Right cardiac atrium (tissue), 5 donors: ENCODE results near the gene METTL27. TPM values are rescaled to one million over a fixed set of nuclear protein-coding genes. Genes with fewer than 3 reads are reported as not detected.
"Not testable (repeated sequence)": the region's sequence is repeated elsewhere in the genome, so short reads cannot be mapped to it uniquely, and the experiment has no call there.

Experiments
- ATAC-seq, 2 donors: fragments of 200-7000 bp; cut with Tn5 transposase; one replicate each; pipeline versions ENCODE4 v1.8.0 to v1.9.1; 2020; ENCODE audit warnings: moderate library complexity in 2 of 2, mild to moderate bottlenecking in 1 of 2
- DNase-seq, 3 donors: peaks; one replicate each; pipeline ENCODE4 v3.0.0-alpha.2; 2020
- H3K27ac ChIP-seq: one replicate; pipeline ENCODE4 v1.5.1; 2013; ENCODE audit warnings: mild to moderate bottlenecking, low read length, control low read depth, moderate library complexity
- H3K27me3 ChIP-seq: one replicate; pipeline ENCODE4 v1.6.1; 2013; ENCODE audit not compliant: control insufficient read depth, insufficient read depth
- H3K4me1 ChIP-seq: one replicate; pipeline ENCODE4 v1.6.1; 2013; ENCODE audit warnings: low read length; ENCODE audit not compliant: control insufficient read depth, insufficient read depth
- H3K4me3 ChIP-seq: one replicate; pipeline ENCODE4 v1.5.1; 2013; ENCODE audit warnings: low read length, control low read depth
- H3K9me3 ChIP-seq: one replicate; pipeline ENCODE4 v1.6.1; 2013; ENCODE audit warnings: low read length; ENCODE audit not compliant: control insufficient read depth
- WGBS: extraction: QIAGEN DNeasy Blood & Tissue Kit; methylation state at CpG from one replicate; pipeline ENCODE4 v1.1.7; 2013; 5-methylcytosine and 5-hydroxymethylcytosine counted together
- intact Hi-C, 4 donors: fragments of 100-400 bp; cut with DNase I; formaldehyde crosslinking; loops; one replicate each; pipeline versions ENCODE4 v1.11.0 to v1.14.0; 2022 to 2023
- long read RNA-seq, 4 donors: library from polyadenylated mRNA; unstranded; transcript quantifications; one replicate each; pipeline ENCODE4 v2.0.0, GENCODE V29; 2020 to 2021
- polyA plus RNA-seq: library from polyadenylated mRNA; stranded (reverse); fragments of 200-250 nt; gene quantifications from one replicate; pipeline ENCODE4 v1.2.3, GENCODE V29; 2013
- total RNA-seq, 4 donors: library from RNA; stranded (reverse); fragmentation: NEBNext Ultra II Directional; extraction: Animal tissue kit (Norgen Biotek cat#: 25700); gene quantifications; one replicate each; pipeline ENCODE4 v1.2.1, GENCODE V29; 2021
- donor health status: healthy with polysubstance abuse.
- donor health status: DM: no; HTN: yes; CAD: no.
- donor health status: DM: no; HTN: no; CAD: no.
- donor health status: DM: no; HTN: yes; CAD: no; lungs with severe emphysema.
- donor health status: DM: yes; HTN: yes; CAD: no.

METTL27 gene, protein sequence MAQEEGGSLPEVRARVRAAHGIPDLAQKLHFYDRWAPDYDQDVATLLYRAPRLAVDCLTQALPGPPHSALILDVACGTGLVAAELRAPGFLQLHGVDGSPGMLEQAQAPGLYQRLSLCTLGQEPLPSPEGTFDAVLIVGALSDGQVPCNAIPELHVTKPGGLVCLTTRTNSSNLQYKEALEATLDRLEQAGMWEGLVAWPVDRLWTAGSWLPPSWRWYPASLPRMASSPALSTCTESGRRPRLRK
- total RNA-seq (under 1 TPM in 3 of 4 donors, not detected in 1; 0.48 to 0.64 (median 0.53) TPM), polyA plus RNA-seq (0.38 TPM)
- long read RNA-seq, donor 1 = 0 reads
- long read RNA-seq, donor 2 = 0 reads
- long read RNA-seq, donor 3, partial matches to known transcripts = 0 of 1 reads
- long read RNA-seq, donor 3, other reads (novel, unspliced or antisense) = 0 of 1 reads
- long read RNA-seq, donor 4 = 0 reads

DNA sequence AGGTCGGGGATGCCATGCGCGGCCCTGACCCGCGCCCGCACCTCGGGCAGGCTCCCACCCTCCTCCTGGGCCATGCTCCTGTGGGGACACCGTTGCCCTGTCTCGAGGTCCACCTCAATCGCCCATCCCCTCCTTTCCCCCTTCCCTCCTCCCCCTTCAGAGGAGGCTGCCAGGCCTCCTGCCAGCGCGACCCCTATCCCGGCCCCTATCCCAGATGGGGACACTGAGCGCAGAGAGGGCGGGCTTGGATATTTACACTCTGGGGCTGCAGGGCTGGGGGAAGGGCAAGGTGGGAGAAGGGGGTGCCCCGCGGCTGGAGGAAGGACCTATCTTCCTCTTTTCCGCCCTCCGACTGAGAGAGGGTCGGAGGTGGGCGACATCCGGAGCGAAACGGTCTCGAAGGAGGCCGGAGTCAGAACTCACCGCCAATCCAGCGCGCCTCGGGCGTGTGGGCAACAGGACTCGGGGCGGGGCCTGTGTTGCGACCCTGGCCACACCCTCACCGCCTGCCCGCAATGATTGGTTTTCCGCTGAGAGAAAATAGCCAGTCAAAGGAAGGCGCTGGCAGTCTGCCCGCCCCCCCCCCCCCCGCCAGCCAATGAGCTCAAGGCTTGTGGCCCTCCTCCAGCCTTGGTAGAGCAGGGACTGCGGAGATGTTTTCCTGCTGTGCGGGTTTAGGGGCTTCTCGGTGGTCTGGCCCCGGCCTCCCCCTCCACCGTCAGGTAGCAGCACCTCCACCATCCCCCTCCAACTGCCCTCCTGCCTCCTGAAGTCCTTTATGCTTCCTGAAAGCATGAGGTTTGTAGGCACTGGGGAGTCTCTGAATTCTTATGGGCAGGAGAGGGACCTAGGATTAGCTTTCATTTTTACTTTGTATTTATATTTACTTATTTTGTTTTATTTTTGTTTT, at the start of gene METTL27:
METTL27 (minus strand) TSS at position 450 of the 910 bp plus-strand sequence; CDS start at position 74, 376 bp downstream.
- intact Hi-C loops = no loop called here
- 5% methylated on average over 44 of the region's 45 CpGs for WGBS
- DNase-seq (peak; percentile 94 to 97 (median 96)), ATAC-seq (peak; percentile 97)
- Histone ChIP-seq H3K9me3 (no peaks in the 10 kb centered on the region), H3K4me3 (peak within 1 kb of the TSS; percentile 59), H3K27ac (no peak within 1 kb of the TSS), H3K4me1 (no peaks in the 10 kb centered on the region), H3K27me3 (no peaks in the 10 kb centered on the region)

DNA sequence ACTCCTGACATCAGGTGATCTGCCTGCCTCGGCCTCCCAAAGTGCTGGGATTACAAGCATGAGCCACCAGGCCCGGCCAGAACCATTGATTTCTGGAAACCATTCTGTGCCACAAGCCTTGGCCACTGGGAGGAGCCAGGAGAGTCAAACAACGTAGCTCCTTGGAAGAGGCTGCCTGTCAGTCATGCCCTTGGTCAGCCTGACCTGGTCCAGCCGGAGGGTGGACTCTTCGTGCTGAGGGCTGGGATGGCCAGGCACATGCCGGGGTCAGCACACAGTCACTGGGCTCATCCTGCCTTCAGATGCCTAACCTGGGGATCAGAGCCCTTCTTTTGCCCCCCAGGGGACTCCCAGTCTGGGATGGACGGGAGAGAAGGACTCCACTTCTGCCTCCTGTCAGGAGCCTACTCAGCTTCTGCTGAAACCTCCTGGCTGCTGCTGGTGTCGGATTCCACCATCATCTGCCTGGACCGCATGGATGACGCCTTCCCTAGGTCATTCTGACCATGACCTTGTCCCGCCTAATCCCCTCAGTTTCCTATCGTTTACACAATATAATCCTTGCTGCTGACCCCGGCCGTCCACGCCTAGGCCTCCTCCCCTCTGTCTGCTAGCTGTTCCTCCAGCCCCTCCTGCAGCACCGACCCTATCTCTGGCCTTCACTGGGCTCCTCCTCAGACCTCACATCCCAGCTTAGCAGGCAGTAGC, 49.0 kb upstream of the METTL27 start:
- intact Hi-C loops = loop anchor here in 3 of 4 donors (5.0 to 10.0 kb wide), 4 partner anchors 93 to 141 kb away; partner anchors contain the start of gene ELN (in 1 of the 3)
- ATAC-seq (no peak), DNase-seq (peak in 2 of 3 donors; percentile 64 to 69)
- H3K27ac ChIP-seq = peak overlapping the region; percentile 16
- H3K9me3 ChIP-seq = no peaks in the 10 kb centered on the region
- peaks cover 14% of the 10 kb centered on the region for H3K4me1 ChIP-seq
- WGBS = 76% methylated on average over 16 of the region's 16 CpGs
- H3K4me3 ChIP-seq = no peak overlapping the region
- H3K27me3 ChIP-seq = no peaks in the 10 kb centered on the region

GRCh38 chr7:73890555-73891147, 48.3 kb upstream of the METTL27 start:
- ATAC-seq (no peak), DNase-seq (peak in 2 of 3 donors; percentile 71 to 78)
- Histone ChIP-seq H3K4me3 (no peak overlapping the region), H3K27ac (peak overlapping the region; percentile 53), H3K9me3 (no peaks in the 10 kb centered on the region), H3K27me3 (no peaks in the 10 kb centered on the region), H3K4me1 (peaks cover 19% of the 10 kb centered on the region)
- WGBS = 86% methylated on average over 16 of the region's 16 CpGs
- intact Hi-C loops = loop anchor here in 3 of 4 donors (5.0 to 10.0 kb wide), 4 partner anchors 94 to 142 kb away; partner anchors contain the start of gene ELN (in 1 of the 3)

DNA sequence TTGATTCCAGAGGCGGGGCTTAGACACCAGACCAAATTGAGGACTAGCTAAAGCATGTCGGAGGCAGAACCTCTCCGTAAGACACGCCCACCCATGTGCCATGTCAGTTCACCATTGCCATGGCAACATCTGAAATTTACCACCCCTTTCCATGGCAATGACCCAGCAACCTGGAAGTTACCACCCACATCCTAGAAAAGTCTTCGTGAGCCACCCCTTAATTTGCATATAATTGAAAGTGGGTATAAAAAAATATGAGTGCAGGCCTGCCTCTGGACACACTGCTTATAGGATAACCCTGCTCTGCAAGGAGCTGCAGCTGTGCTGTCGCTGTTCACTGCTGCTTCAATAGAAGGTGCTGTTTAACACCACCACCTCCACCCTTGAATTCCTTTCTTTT, 46.6 kb upstream of the METTL27 start:
- 86% methylated on average over 6 of the region's 6 CpGs for WGBS
- DNase-seq = peak in 1 of 3 donors; percentile 39
- ATAC-seq = no peak
- intact Hi-C loops = no loop called here
- Histone ChIP-seq H3K4me3 (no peak overlapping the region), H3K9me3 (no peaks in the 10 kb centered on the region), H3K4me1 (peaks cover 19% of the 10 kb centered on the region), H3K27ac (no peak overlapping the region), H3K27me3 (no peaks in the 10 kb centered on the region)

DNA sequence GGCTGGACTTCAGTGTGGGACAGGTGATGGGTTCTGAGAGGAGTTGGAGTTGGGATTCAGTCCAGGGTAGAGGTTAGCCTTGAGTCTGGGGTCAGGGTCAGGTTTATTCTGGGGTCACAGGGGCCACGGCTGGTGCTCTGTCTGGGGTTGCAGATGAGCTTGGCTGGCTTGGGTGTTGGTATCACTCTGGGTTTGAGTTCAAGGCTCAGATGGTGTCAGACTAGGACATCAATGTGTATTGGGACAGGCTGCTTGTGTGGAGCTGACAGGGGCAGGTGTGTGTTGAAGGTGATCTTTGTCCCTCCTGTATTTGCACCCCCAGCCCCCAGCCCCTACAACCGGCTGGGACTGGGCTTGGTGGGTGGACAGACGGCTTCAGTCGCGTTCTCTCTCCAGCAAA, 45.4 kb upstream of the METTL27 start:
- DNase-seq = peak in 1 of 3 donors; percentile 32
- 97% methylated on average over 5 of the region's 5 CpGs for WGBS
- H3K27me3 ChIP-seq = no peaks in the 10 kb centered on the region

GRCh38 chr7:73885975-73886798, 43.9 kb upstream of the METTL27 start:
- H3K27me3 ChIP-seq = no peaks in the 10 kb centered on the region

More for the DNA sequence above, 45.4 kb upstream of the METTL27 start:
- intact Hi-C loops = no loop called here
- H3K4me1 ChIP-seq = peaks cover 17% of the 10 kb centered on the region
- no peaks in the 10 kb centered on the region for H3K9me3 ChIP-seq
- H3K27ac ChIP-seq = no peak overlapping the region
- no peak overlapping the region for H3K4me3 ChIP-seq
- no peak for ATAC-seq

DNA sequence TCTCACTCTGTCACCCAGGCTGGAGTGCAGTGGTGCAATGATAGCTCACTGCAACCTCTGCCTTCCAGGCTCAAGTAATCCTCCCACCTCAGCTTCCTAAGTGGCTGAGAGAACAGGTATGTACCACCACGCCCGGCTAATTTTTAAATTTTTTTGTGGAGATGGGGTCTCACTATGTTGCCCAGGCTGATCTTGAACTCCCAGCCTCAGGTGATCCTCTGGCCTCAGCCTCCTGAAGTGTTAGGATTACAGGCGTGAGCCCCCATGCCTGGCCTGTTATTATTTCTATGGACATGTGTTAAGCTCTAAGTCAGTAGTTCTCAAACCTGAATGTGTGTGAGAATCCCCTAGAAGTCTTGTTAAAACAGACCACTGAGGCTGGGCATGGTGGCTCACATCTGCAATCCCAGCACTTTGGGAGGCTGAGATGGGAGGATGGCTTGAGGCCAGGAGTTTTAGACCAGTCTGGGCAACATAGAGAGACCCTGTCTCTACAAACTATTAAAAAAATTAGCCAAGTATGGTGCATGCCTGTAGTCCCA, 43.2 kb upstream of the METTL27 start:
- no peak overlapping the region for H3K27ac ChIP-seq
- H3K27me3 ChIP-seq = no peaks in the 10 kb centered on the region
- 96% methylated on average over 3 of the region's 3 CpGs for WGBS
- peak in 1 of 3 donors; percentile 24 for DNase-seq
- H3K4me3 ChIP-seq = no peak overlapping the region
- no peak for ATAC-seq
- intact Hi-C loops = no loop called here
- no peaks in the 10 kb centered on the region for H3K9me3 ChIP-seq
- peaks cover 20% of the 10 kb centered on the region for H3K4me1 ChIP-seq

More at GRCh38 chr7:73885975-73886798, 43.9 kb upstream of the METTL27 start:
- 14% methylated on average over 25 of the region's 25 CpGs for WGBS
- Histone ChIP-seq H3K4me3 (no peak overlapping the region), H3K4me1 (peaks cover 21% of the 10 kb centered on the region), H3K27ac (peak overlapping the region; percentile 38), H3K9me3 (no peaks in the 10 kb centered on the region)
- intact Hi-C loops = no loop called here
- peak; percentile 75 to 76 for ATAC-seq
- peak; percentile 73 to 91 (median 87) for DNase-seq

- not testable (repeated sequence) for ATAC-seq, DNase-seq, H3K27me3 ChIP-seq, H3K27ac ChIP-seq, H3K4me3 ChIP-seq, H3K9me3 ChIP-seq
- H3K4me1 ChIP-seq = peaks cover 22% of the 10 kb centered on the region
- intact Hi-C loops = loop anchor here in 1 of 4 donors (5.0 kb wide), 1 partner anchor 142 kb away; the partner anchor contains the start of gene ELN
- 92% methylated on average over 3 of the region's 3 CpGs for WGBS
Observed at GRCh38 chr7:73884867-73885422, 42.6 kb upstream of the METTL27 start.

GRCh38 chr7:73882047-73882402, 39.7 kb upstream of the METTL27 start:
- ATAC-seq = no peak
- H3K4me1 ChIP-seq = peaks cover 20% of the 10 kb centered on the region
- 78% methylated on average over 3 of the region's 3 CpGs for WGBS
- no peaks in the 10 kb centered on the region for H3K27me3 ChIP-seq
- no peaks in the 10 kb centered on the region for H3K9me3 ChIP-seq
- no peak overlapping the region for H3K27ac ChIP-seq
- intact Hi-C loops = loop anchor here in 1 of 4 donors (5.0 kb wide), 1 partner anchor 145 kb away; the partner anchor contains the start of gene ELN
- no peak for DNase-seq
- no peak overlapping the region for H3K4me3 ChIP-seq
